Natural killer cell treated with Interleukin-12 subunit alpha and Interleukin-12 subunit beta and Interleukin-15 and Interleukin-18, amount 100 ng/mL, for 72 hours (primary cell): ENCODE measurements around the gene SRGAP2C. TPM values are rescaled to one million over a fixed set of nuclear protein-coding genes. Genes with fewer than 3 reads are reported as not detected.
A peak's percentile ranks its signal among the peaks of the same experiment; 100 is the strongest.
"Not testable (repeated sequence)": the region's sequence is repeated elsewhere in the genome, so short reads cannot be mapped to it uniquely, and the experiment has no call there.

Experiments
- ATAC-seq, 2 donors: fragments of 150-1000 bp; cut with Tn5 transposase in 1 of 2; sonication (Bioruptor Pico), chemical (Tn5 transposase) in 1 of 2; 2 replicates each; pipeline ENCODE4 v1.10.0; 2021
- DNase-seq: peaks from one replicate; pipeline ENCODE4 v3.0.0; 2022; ENCODE audit warnings: low spot score
- H3K27ac Mint-ChIP-seq, 2 donors: 1 replicate in 1 of 2; 2 replicates in 1 of 2; pipeline ENCODE4 v1.8.0; 2022; ENCODE audit warnings: mixed read lengths in 2 of 2, mild to moderate bottlenecking in 1 of 2, moderate library complexity in 1 of 2
- H3K27me3 Mint-ChIP-seq, 2 donors: 1 replicate in 1 of 2; 2 replicates in 1 of 2; pipeline ENCODE4 v1.8.0; 2022; ENCODE audit warnings: mixed read lengths in 2 of 2
- H3K36me3 Mint-ChIP-seq: one replicate; pipeline ENCODE4 v1.8.0; 2022; ENCODE audit warnings: mixed read lengths
- H3K4me1 Mint-ChIP-seq, 2 donors: 1 replicate in 1 of 2; 2 replicates in 1 of 2; pipeline ENCODE4 v1.8.0; 2022; ENCODE audit warnings: low read depth in 2 of 2, mixed read lengths in 2 of 2, mild to moderate bottlenecking in 1 of 2
- H3K4me3 Mint-ChIP-seq: one replicate; pipeline ENCODE4 v1.8.0; 2022; ENCODE audit warnings: mixed read lengths
- H3K9me3 Mint-ChIP-seq: 2 replicates; pipeline ENCODE4 v1.8.0; 2022; ENCODE audit warnings: mixed read lengths
- total RNA-seq, 2 donors: library from RNA; stranded (reverse); gene quantifications; one replicate each; pipeline ENCODE4 v1.2.3, GENCODE V29; 2022

Gene SRGAP2C
- total RNA-seq, 2 donors from 2014 or later, result 39.3 to 74.3 TPM

GRCh38 chr1:121263789-121264244 is 79.0 kb downstream of the SRGAP2C start:
- not testable (repeated sequence) for H3K36me3 Mint-ChIP-seq, H3K27ac Mint-ChIP-seq, H3K27me3 Mint-ChIP-seq, H3K4me3 Mint-ChIP-seq, H3K9me3 Mint-ChIP-seq
- ATAC-seq (peak; percentile 90 to 92), DNase-seq (peak; percentile 59)
- H3K4me1 Mint-ChIP-seq, result peaks cover 11 to 18% of the 10 kb centered on the region in 2 donors

DNA sequence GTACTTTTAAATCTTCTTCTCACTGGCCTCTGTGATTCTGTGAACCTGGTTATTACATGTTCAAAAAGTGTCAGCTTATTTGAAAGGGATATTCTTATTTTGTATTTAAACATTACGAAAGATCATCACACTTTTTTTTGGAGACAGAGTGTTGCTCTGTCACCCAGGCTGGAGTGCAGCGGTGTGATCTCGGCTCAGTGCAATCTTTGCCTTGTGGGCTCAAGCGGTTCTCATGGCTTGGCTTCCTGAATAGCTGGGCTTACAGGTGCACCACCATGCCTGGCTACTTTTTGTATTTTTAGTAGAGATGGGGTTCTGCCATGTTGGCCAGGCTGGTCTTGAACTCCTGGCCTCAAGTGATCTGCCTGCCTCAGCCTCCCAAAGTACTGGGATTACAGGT is 82.3 kb downstream of the SRGAP2C start:
- ATAC-seq (peak; percentile 31 to 75), DNase-seq (peak; percentile 60)
- H3K9me3 Mint-ChIP-seq, H3K27ac Mint-ChIP-seq, H3K4me3 Mint-ChIP-seq, H3K27me3 Mint-ChIP-seq, H3K36me3 Mint-ChIP-seq: not testable (repeated sequence)
- peaks cover 15 to 17% of the 10 kb centered on the region in 2 donors for H3K4me1 Mint-ChIP-seq

GRCh38 chr1:121269309-121269708 is 84.5 kb downstream of the SRGAP2C start:
- not testable (repeated sequence) for H3K9me3 Mint-ChIP-seq, DNase-seq, H3K36me3 Mint-ChIP-seq, H3K4me3 Mint-ChIP-seq, ATAC-seq, H3K27me3 Mint-ChIP-seq
- Mint-ChIP-seq H3K4me1 (peaks cover 14 to 17% of the 10 kb centered on the region in 2 donors), H3K27ac (peak overlapping the region in 1 of 2 donors; percentile 83)

DNA sequence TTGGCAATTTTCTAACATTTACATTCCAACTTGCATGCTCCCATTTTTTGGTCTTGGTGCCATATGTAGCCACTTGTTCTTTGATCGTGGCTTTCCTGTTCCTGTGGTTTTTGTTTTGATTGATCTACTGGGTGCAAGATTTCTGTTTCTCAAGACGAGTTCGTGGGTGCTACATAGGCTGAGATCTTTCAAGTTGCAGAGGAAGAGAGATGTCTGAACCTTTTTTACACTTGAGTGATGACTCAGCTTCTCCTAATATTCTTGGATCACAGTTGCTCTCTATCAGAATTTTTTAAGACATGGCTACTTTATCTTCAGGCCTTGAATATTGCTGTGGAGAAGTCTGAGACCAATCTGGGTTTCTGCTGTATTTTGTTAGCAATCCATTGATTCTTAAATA is 85.2 kb downstream of the SRGAP2C start:
- H3K9me3 Mint-ChIP-seq, H3K36me3 Mint-ChIP-seq, DNase-seq, H3K27me3 Mint-ChIP-seq: not testable (repeated sequence)
- Mint-ChIP-seq H3K4me3 (peak overlapping the region; percentile 89), H3K4me1 (peaks cover 9 to 17% of the 10 kb centered on the region in 2 donors), H3K27ac (peak overlapping the region; percentile 83 to 92)
- peak; percentile 64 to 71 for ATAC-seq

DNA sequence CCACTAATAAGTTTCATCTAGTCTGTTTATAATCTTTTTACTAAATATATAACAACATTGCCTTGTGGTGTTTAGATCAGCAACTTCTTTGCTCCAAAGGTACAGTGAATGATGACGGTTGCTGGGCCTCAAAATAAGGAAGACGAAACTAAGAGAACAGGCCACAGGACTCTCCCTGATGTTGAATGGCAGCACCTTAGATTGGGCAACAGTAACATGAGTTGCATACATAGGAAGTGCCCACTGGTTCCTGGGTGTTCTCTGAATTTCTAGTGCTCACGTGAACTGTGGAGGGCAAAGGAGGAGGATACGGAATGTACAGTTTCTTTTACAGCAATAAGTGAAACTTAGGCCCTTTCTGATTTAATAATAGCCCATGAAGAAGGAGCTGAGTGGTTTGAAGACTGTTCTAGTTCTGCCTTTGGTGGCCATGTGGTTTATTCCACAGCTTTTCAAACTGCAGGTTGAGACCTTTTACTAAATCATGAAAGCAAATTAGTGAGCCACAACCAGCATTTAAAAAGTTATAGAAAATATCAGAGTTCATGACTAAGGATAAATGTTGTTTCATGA is 86.5 kb downstream of the SRGAP2C start:
- DNase-seq, H3K36me3 Mint-ChIP-seq, H3K4me3 Mint-ChIP-seq, H3K27me3 Mint-ChIP-seq, H3K27ac Mint-ChIP-seq, H3K9me3 Mint-ChIP-seq: not testable (repeated sequence)
- peak; percentile 49 to 53 for ATAC-seq
- H3K4me1 Mint-ChIP-seq, result peaks cover 9 to 14% of the 10 kb centered on the region in 2 donors

- not testable (repeated sequence) for H3K4me3 Mint-ChIP-seq, H3K36me3 Mint-ChIP-seq, H3K4me1 Mint-ChIP-seq, H3K27ac Mint-ChIP-seq, ATAC-seq, DNase-seq, H3K9me3 Mint-ChIP-seq, H3K27me3 Mint-ChIP-seq
Observed at GRCh38 chr1:121275435-121275834, 90.7 kb downstream of the SRGAP2C start.

DNA sequence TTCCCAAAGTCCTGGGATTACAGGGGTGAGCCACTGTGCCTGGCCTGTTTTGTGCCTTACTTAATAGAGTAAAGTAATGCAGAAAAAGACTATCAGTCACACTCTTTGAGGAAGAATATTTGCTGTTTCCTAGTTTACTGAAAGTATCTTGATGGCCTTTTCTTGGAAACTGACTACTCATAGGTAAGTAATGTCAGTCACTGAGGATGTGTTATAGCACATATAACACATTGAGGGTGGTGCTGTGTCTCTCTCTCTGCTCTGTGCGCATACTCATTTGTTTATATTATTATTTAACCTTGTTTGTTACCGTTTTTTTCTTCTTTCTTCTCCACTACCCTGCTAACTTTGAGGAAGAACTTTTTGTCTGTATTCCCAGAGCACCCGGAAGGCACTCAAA is 93.4 kb downstream of the SRGAP2C start:
- H3K9me3 Mint-ChIP-seq, DNase-seq, H3K36me3 Mint-ChIP-seq, H3K27ac Mint-ChIP-seq, H3K4me3 Mint-ChIP-seq, H3K27me3 Mint-ChIP-seq, H3K4me1 Mint-ChIP-seq: not testable (repeated sequence)
- ATAC-seq, result peak; percentile 38 to 53

DNA sequence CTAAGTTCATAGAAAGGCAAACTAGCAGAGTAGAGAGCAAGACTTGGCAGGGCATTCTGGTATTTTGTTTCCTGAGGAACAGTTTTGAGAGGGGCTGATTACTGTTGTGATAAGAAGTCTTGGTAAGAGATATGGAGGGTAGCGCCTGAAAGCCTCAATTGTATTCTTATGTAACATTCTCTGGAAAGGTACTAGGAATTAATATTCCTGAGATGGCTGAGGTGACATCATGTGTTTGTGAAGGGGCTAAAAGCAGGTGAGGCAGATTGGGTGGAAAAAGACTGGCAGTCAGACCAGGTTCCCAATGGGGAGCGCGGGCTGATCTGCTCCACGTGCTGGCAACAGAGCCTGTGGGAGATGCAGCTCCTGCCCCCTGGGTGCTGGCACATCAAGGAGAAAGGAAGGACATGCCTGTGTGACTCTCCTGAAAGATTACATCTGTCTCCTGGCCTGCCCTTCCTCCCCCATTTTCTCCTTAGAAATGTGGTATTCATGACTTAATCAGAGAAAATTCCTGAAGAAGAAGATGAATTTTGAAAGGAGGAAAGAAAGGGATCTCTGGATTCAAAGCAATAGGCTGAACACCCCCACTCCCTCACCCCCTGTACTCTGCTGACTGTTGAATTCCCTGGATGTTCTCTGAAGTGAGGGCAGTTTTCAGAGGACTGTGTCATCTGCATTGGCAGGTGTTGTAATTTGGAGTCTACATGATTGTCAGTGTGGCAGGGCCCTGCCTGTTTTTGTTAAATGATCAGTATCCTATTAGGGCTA is 94.2 kb downstream of the SRGAP2C start:
- H3K36me3 Mint-ChIP-seq, H3K27ac Mint-ChIP-seq, DNase-seq, H3K9me3 Mint-ChIP-seq, H3K27me3 Mint-ChIP-seq, ATAC-seq, H3K4me1 Mint-ChIP-seq, H3K4me3 Mint-ChIP-seq: not testable (repeated sequence)

DNA sequence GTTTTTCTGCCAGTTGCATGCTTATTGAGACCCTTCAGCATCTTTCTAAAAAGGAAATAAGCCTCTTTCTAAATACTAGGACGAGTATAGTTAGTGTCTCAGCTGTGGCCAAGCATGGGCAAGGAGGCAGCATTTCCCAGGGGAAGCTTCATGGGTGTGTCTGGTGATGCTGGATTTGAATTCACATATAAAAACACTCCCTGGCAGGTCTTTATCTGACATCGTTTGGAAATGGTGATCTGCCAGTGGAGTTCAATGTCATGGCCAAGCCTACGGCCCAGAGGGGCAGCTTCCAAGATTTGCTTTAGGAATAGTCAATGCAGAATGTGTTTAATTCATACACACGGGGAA is 94.7 kb downstream of the SRGAP2C start:
- not testable (repeated sequence) for H3K4me1 Mint-ChIP-seq, H3K27me3 Mint-ChIP-seq, H3K4me3 Mint-ChIP-seq, ATAC-seq, H3K9me3 Mint-ChIP-seq, DNase-seq, H3K36me3 Mint-ChIP-seq, H3K27ac Mint-ChIP-seq

- not testable (repeated sequence) for ATAC-seq, H3K27ac Mint-ChIP-seq, H3K9me3 Mint-ChIP-seq, H3K36me3 Mint-ChIP-seq, H3K4me3 Mint-ChIP-seq, DNase-seq, H3K4me1 Mint-ChIP-seq, H3K27me3 Mint-ChIP-seq
Observed at GRCh38 chr1:121280699-121281317, 96.0 kb downstream of the SRGAP2C start.

DNA sequence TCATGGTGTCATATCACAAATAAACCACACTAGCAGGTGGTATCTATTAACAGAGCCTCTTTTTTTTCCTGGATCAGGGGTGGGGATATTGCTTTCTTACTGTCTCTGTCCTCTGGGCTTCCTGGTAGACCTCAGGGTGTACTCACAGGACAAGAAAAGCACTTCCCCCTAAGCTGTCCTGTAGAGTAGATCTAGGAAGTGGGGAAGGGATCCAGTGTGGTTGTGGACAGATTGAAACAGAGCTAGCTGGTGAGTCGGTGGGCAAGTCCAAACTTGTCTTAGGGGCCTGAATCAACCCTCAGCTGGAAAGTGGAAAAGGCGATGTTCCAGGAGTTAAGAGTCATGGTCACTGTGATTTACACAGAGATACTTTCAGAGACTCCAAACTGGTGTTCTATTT is 96.7 kb downstream of the SRGAP2C start:
- not testable (repeated sequence) for H3K27me3 Mint-ChIP-seq, H3K27ac Mint-ChIP-seq, H3K36me3 Mint-ChIP-seq, H3K4me3 Mint-ChIP-seq, DNase-seq, H3K4me1 Mint-ChIP-seq, H3K9me3 Mint-ChIP-seq
- peak in 1 of 2 donors; percentile 17 for ATAC-seq

GRCh38 chr1:121283587-121284180 is 98.9 kb downstream of the SRGAP2C start:
- not testable (repeated sequence) for H3K27me3 Mint-ChIP-seq

DNA sequence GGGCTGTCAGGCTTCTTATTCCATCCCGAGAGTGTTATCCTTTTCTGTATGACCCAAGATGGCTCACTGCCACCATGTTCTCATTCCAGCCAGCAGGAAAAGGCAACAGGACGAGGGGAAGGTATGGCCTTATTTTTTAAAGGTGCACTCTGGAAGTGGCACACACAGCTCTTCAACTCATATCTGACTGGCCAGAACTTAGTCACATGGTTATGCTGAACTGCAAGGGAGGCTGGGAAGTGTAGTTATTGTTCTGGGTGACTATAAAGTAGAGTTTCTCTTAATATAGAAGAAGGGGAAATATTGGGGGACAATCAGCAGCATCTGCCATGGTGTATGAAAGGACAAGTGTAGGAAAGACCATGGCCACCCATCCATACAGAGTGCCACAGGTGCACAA is 107.8 kb downstream of the SRGAP2C start:
- DNase-seq, H3K36me3 Mint-ChIP-seq, H3K27me3 Mint-ChIP-seq, H3K27ac Mint-ChIP-seq, H3K9me3 Mint-ChIP-seq, H3K4me1 Mint-ChIP-seq, ATAC-seq, H3K4me3 Mint-ChIP-seq: not testable (repeated sequence)

More at GRCh38 chr1:121283587-121284180, 98.9 kb downstream of the SRGAP2C start:
- H3K27ac Mint-ChIP-seq, H3K9me3 Mint-ChIP-seq, H3K4me1 Mint-ChIP-seq, H3K4me3 Mint-ChIP-seq, H3K36me3 Mint-ChIP-seq, DNase-seq, ATAC-seq: not testable (repeated sequence)
